ENCODE measurements around the gene PTGES2.
A peak's percentile ranks its signal among the peaks of the same experiment; 100 is the strongest.
"Not testable (repeated sequence)": the region's sequence is repeated elsewhere in the genome, so short reads cannot be mapped to it uniquely, and the experiment has no call there.

The PTGES2 gene

DNA sequence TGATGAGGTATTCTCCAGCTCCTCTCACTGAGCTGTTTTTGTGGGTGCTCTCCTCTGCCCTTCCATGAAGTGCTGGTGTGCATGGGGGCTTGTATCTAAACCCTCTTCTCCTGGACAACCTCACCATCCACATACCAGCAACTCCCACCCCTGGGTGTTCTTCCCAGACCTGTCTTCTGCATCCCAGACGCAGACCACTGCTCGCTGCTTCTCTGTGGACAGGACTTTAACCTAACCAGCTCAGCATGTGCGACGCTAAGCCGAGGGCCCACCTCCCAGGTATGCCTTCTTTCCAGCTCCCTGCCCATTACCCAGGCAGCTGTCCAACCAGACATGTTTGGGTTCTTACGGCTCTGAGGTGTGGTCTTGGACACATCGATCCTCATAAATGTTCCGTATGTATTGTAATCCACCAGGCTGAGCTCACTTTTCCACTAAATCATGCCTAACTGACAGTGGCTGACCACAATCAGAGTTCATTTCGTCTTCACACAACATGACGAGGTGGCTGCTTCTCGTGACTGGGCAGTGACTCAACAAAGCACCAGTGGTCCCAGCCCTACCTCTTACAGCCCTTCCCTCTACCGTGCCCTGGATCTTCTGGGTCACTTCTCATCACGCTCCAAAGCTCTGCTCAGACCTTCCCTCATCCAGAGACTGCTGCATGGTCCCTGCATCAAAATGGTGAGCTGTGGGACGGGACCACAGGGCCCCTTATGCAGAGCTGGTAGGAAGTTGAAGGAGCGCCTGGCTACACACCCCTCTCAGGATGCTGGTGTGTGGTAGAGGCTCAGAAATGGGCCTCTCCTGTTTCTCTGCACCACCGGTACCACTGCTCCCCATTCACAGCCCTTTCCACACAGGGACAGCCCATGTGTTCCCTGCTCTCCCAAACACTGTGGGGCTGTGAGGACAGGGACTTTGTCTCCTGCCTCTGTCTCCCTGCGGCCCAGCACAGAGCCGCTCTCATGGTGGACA, 9.6 kb upstream of the PTGES2 start:
- no peak for DNase-seq (ENCODE audit: low spot score)

DNA sequence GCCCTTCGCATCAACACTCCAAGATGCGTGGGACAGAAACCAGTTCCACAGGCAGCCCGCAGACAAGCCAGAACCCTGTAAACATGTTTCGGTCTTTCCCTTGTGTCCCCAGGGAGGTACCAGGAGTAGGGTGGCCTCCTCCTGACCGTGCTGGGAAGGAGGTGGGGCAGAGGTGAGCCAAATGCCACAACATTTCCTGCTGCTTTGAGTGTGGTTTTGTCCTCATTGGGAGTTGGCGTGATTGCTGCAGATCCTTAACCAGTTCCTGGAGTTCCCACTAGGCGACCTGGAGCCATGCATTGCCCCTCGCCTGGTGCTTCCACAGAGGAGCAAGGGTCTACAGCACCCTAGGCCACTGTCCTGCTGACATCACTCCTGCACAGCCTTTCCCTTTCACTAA, 8.0 kb upstream of the PTGES2 start:
- not testable (repeated sequence) for DNase-seq (ENCODE audit: low spot score)

DNA sequence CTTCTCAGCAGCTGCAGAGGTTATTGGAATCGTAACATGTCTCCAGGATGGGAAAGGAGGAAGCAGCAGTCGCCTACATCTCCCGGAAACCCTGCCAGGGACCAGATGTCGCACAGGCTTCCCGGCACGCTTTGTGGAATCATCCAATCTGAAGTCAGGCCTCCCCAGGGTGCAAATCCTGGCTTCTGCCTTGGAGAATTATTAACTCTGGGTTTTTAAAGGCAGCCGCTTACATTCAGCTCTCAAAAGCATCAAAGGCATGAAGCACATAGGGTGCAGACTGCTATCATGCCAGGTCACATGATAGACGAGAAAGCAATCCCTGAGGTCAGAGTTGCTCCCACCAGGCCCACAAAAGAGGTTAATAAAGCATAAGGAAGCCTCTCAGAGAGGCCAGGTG, 4.6 kb upstream of the PTGES2 start:
- not testable (repeated sequence) for DNase-seq (ENCODE audit: low spot score)

DNA sequence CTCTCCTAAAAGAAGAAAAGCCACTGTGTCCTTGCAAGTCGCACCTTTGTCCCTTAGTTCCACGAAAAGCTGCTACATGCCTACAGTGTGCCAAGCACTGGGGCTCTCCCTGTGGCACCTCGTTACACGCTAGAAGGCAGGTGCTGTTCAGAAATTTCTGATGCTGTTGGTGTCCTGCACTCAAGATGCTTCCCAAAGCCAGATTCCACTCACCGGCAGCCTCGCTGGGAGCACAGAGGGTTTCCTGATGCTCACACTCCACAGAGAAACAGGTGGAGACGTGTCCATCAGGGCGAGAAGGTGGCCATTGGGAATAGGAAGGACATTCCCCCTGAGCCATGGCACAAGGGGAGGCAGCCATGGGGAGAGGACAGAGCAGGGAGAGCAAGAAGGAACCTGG, 3.8 kb upstream of the PTGES2 start:
- DNase-seq (ENCODE audit: low spot score): not testable (repeated sequence)

DNA sequence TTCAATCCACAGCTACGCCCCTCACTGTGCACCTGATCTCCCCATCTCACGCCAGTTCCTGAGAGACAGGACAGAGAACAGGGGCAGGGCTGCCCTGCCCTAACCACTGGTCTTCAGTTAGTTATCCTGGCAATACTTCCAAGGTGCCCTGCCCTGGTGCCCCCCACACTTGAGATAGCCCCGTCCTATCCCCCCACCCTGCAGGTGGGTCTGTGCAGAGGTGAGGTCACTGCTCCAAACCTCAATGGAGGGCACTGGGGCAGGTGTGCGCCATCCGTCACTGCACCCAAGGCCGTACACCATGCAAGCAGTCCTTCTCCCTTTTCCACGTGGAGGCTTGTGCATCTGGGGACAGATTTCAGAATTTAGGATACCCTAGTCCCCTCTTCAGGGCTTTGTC, 3.1 kb upstream of the PTGES2 start:
- DNase-seq (ENCODE audit: low spot score): not testable (repeated sequence)

DNA sequence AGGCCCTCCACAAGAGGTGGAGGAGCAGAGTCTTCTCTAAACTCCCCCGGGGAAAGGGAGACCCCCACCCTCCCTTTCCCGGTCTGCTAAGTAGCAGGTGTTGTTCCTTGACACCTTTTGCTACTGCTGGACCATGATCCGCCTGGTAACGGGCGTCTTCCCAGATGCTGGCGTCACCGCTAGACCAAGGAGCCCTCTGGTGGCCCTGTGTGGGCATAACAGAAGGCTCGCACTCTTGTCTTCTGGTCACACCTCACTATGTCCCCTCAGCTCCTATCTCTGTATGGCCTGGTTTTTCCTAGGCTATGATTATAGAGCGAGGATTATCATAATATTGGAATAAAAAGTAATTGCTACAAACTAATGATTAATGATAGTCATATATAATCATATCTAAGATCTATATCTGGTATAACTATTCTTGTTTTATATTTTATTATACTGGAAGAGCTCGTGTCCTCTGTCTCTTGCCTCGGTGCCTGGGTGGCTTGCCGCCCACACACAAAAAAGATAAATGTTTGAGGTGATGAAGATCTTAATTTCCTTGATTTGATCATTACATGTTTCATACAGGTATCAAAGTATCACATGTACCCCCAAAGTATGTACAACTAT, 2.6 kb upstream of the PTGES2 start:
- peak; percentile 60 for DNase-seq (ENCODE audit: low spot score)

DNA sequence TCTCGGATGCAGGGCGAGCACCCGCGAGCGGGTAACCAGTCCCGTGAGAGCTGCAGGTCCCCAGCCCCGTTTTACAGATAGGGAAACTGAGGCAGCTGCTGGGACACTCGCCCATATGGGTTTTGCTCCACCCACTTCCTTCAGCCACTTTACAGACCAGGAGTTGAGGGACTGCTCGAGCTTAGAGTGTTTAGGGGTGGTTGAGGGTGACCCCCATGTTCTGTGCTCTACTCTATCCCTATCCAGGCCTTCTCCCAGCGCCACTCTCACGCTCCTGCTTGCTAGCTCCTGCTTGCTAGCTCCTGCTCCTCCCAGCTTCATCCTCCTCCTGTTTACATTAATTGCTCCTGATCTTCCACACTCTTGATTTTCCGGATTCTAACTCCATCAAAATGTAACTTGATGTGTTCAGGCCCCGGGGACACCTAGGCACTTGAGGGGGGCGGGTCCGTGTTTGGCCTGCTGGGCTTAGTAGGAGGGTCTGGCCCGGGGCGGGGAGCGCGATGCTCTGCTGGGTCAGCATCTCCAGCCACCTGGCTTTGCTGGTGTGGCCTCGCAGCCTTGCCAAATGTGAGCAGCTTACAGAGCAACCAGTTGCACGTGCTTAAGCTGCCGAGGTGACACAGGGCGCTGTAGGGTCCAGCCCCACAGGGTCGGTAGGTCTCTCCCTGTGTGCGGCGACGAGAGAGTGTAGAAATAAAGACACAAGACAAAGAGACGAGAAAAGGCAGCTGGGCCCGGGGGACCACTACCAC, 1.5 kb upstream of the PTGES2 start:
- DNase-seq (ENCODE audit: low spot score): no peak

DNA sequence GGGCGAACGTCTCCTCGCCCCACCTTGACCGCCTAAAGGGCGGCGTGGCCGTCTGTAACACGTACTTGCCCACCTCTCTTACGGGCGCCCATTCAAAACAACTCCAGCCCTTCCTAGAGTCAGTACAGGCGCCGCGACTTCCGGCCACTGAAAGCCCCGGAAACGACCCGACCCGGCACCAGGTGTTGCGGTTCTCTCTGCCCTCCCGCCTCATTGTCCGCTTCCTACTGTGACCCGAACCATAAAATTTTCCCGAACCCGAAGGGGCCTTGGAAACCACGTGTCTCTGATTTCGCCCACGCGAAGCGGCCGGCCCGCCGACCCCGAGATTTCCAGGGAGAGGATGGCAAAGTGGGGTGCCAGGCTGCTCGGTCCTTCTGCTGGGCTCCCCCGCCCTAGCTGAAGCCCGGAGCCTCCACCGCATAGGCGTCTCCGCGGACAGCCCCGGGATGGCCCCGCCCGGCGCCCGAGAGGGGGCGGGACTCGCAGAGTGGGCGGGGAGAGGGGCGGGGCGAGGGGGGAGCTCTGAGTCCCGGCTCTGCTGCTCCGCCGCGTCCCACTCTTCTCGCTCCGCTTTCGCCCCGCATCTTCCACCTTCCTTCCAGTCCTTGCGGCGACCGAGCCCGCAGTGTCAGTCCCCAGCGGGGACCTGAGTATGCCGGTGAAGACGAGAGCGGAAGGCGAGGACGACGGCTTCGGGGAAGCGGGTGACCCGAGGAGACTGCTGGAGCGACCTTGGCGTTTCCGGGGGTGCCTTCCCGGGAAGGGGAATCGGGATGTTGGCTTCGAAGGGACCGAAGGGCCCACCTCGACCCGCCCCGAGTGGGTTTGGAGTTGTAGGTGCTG, 684 bp upstream of the PTGES2 start:
- DNase-seq (ENCODE audit: low spot score): peak; percentile 87

DNA sequence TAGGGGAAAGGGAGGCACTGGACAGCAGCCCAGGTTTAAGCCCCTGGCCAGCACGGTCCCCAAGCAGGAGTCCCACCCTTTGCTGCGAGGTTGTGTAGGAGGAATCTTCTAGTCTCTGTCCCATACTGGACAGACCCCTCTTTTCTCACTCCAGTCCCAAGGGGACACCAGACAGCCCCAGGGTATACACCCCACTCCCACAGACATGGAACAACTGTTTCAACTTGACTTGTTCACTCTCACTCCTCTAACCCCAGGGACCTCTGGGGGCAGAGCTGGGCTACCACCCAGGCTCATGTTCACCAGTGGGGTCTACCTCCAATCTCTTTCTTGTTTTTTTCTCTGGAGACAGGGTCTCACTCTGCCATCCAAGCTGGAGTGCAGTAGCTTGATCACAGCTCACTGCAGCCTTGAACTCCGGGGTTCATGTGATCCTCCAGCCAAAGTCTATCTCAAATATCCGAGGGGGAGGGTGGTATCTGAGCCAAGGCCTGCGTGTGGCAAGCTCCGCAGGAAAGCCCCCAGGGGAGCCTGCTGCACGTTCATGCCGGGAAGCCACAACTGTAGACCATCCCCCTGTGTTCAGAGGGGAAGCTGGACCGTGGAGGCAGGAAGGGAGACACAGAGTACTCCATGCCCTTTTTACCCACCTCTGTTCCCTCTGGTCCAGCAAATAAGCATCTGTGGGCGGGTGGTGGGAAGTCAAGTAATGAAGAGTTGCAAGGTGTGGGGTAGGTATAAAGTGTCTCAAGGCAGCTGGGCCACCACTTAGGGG, 1.8 kb downstream of the PTGES2 start:
- DNase-seq (ENCODE audit: low spot score): no peak

DNA sequence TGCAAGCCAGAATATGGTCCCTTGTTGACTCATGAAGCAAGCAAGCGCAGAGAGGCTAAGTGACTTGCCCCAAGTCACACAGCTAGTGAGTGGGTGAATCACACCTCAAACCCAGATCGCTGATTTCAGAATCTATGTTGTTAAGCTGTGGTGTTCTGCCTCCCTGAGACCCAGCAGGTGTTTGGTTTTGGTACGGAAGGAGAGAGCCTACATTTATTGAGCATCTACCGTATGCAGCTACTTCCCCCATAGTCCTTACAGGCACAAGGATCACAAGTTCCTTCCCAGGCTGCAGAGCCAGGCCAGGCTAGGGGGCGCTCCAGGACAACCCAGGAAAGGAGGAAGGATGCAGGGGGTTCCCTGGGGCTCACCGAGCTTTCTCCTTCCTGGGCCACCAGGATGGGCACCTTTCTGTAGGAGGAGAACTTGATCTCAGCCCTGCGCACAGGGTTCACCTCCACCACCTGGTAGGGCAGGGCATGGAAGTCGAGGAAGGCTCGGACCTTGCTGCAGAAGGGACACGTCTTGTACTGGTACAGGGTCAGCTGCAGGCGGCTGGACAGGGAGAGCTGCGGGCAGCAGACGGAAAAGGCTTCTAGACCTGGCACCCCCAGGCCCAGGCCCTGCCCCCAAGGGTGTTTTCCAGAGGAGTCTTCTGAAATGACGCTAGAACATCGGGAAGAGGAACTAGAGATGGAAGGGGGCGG, 2.5 kb downstream of the PTGES2 start:
- DNase-seq (ENCODE audit: low spot score): peak; percentile 35

DNA sequence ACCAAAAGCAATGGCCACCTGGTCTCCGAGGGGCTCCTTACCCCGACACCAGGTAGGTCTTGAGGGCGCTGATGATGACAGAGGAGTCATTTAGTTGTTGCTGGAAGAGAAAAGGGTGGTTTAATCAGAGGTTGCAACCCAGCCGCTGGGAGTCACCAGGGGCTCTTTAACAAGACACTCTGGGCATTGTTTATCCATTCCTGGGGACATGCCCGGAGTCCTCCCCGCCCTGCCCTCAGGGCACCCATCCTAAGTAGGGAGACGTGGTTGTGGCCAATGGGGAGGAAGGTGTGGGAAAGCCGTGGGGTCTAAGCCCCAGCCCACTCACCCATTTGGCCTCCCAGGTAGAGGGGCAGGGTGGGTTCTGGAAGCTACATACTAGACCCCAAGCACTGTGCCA, 3.1 kb downstream of the PTGES2 start:
- no peak for DNase-seq (ENCODE audit: low spot score)

DNA sequence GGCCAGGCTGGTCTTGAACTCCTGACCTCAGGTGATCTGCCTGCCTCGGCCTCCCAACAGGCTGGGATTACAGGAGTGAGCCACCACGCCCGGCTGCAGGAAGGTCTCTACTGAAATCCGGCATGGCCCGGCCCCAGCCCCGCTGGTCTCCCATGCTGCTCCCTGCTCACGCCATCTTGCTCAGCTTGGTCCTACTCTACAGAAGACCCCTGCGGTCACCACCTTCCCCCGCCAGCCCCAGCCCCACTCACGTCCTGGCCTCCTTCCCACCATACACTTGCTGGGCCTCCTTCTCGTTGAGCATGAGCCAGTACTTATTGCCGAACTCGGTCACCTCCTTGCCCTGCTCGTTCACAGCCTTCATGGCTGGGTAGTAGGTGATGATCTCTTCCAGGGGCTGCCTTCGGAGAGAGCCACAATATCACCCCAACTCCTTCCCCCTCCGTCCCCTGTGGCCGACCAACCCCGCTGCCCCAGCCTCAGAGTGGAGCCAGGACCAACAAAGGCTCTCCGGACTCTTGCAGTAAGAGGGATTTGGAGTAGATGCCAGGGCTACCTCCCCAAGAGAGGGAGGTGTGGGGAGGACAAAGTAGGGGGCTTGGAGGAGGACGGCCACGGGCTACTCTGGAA, 4.0 kb downstream of the PTGES2 start:
- DNase-seq (ENCODE audit: low spot score): no peak

DNA sequence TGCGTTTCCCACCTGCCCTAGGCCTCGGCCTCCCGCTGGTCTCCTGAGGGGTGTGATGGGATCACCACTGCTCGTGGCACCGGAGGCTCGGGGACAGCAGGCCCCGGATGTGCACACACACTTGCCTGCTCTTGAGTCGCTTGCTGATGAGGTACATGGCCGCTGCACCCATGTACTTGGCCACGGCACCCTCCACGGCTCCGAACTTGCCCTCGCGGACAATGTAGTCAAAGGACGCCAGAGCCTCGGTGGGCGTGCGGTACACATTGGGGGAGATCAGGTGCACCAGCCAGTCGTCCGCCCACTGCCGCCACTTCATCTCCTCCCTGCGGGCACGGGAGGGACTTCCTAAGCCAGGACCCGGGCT, 4.7 kb downstream of the PTGES2 start:
- DNase-seq (ENCODE audit: low spot score): no peak

DNA sequence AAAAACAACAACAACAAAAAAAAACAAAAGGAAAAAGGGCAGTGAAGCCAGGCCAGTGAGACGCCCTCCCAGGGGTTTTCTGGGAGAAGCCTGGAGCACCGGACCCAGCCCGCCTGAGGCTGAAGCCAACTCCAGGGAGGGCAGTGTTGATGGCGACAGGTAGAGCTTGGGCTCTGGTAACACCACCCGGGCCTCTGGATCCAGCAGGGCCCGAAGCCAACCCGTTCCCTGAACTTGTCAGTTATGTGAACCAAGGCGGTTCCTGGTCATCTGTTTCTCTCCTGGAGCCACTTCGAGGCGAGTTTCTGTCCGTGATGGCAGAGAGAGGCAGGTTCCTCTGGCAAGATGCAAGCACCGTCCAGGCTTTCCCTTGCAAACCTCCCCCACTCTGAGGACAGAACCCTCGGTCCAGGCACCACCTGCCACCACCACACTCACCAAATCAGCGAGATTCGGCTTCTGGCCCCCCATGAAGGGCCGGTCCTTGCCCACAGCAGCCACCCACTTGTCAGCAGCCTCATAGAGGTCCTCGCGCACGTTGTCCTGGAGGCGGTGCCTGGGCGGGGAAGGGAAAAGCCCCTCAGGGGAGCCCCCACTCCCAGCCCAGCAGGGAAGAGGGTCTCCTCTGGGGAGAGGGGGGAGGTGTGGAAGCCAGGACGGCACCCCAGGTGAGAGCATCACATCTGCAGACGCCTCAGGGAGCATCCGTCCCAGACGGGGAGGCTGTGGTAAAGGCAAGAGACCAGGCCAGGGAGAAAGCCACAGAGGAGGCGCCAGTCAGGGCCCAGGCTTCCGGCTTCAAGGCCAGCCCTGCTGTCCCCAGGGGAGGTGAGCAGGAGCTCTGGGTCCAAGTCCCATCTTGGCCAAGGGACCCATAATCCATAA, 5.4 kb downstream of the PTGES2 start:
- DNase-seq (ENCODE audit: low spot score): no peak

DNA sequence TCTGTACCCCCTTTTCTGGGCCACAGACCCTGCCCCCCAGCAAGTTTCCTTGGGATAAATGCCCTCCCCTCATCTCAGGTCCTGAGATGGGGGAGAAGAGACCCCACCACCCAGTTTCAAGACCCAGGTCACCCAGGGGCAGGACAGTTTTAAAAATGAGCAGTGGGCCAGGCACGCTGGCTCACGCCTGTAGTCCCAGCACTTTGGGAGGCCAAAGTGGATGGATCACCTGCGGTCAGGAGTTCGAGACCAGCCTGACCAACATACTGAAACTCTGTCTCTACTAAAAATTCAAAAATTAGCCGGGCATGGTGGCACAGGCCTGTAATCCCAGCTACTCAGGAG, 6.1 kb downstream of the PTGES2 start:
- DNase-seq (ENCODE audit: low spot score): no peak

DNA sequence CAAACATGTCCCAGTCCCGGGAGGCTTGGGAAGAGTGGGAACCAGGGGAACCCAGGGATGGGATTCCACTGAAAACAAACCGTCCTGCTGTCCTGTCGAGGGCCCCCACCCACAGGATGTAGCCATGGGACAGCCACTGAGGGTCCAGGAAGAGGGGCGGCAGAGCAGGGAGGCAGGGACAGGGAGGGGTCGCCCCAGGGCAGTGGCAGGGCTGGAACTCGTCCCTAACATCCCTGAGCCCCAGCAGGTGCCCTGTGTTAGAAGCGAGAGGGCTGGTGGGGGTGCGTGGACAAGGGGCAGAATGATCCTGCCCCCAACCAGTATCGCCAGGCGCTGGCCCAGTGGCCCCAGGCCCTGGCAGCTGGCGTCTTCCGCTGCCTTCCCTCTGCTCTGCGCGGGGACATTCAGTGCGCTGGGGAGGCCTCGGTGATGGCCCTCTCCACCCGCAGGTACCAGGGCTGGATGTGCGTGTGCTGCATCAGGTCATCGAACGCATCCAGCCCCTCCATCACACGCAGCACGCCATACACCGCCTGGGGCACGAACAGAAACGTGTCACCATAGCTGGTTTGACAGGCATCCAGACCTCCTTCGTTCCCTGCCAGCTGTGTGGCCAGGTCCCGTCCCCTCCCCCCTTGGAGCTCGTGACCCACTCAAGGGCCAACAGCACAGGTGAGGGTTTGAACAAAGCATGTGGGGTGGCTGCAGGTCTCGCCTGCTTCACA, 6.6 kb downstream of the PTGES2 start:
- no peak for DNase-seq (ENCODE audit: low spot score)

DNA sequence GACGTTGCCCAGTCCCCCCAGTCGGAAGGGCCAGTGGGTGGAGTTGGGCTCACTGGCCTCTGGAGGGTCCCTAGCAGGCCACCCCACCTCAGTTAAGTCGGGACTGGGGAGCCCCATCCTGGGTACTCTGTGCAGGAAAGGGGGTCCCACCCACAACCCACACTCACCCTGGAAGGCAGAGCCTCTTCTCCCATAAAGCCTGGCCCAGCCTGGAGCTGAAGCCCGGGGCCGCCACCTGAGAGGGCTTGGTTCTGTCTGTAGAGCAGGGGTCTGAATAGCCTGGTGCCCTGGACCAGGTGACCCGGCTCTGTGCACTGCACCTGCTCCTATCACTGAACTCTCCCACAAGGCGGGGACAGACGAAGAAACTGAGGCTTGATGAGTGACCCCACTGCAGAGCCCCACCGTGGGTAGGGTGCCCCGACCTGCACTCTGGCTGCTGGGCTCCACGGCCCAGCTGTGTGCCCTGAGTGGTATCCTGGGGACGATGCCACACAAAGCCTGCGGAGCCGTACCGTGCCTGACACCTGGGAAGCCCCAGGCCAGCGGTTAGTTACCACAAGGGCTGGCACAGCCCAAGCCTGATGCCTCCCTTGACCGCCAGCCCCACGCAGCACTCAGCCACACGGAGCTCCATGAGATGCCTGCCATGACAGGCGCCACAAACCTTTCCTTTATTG, 7.3 kb downstream of the PTGES2 start:
- no peak for DNase-seq (ENCODE audit: low spot score)
